ENCODE measurements around the gene MUC16. TPM values are rescaled to one million over a fixed set of nuclear protein-coding genes. Genes with fewer than 3 reads are reported as not detected.

Gene MUC16
- total RNA-seq, 1 experiment from 2014 or later = 0.04 TPM

DNA sequence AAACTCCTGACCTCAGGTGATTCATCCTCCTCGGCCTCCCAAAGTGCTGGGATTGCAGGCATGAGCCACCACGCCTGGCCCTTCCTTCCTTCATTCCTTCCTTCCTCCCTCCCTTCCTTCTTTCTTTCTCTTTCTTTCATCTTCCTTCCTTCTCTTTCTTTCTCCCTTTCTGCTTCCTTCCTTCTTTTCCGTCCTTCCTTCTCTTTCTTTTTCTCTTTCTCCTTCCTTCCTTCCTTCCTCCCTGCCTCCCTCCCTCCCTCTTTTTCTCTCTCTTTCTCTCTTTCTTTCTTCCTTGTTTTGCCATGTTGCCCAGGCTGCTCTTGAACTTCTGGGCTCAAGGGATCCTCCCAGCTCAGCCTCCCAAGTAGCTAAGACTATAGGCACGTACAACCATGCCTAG, 36.5 kb upstream of the MUC16 start:
- ATAC-seq (no peak), DNase-seq (ENCODE audit: low spot score) (no peak)
- peaks cover 4% of the 10 kb centered on the region; the same call in 1 of the 2 replicates for H3K9me3 Mint-ChIP-seq
- ChIA-PET POLR2A (no interaction called here), CTCF (no interaction called here)
- H3K36me3 Mint-ChIP-seq = no peaks in the 10 kb centered on the region
- no peak overlapping the region for H3K27ac Mint-ChIP-seq
- TF ChIP-seq ZNF263 (CRISPR knock-in tag; IDR thresholded peaks at IDR 0.05; ENCODE audit: low read depth) (no peak), EMX1 (CRISPR knock-in tag; IDR thresholded peaks at IDR 0.05) (no peak), E2F1 (CRISPR knock-in tag; IDR thresholded peaks at IDR 0.05) (no peak), ARID4B (CRISPR knock-in tag; IDR thresholded peaks at IDR 0.05; ENCODE audit: borderline replicate concordance) (no peak), ATF1 (CRISPR knock-in tag; IDR thresholded peaks at IDR 0.05) (no peak)
- TF ChIP-seq, protein P1, sequence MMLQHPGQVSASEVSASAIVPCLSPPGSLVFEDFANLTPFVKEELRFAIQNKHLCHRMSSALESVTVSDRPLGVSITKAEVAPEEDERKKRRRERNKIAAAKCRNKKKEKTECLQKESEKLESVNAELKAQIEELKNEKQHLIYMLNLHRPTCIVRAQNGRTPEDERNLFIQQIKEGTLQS (CRISPR knock-in tag; conservative IDR thresholded peaks at IDR 0.05) = no peak
- no peaks in the 10 kb centered on the region for H3K4me1 Mint-ChIP-seq
- no peak overlapping the region for H3K4me3 Mint-ChIP-seq
- H3K27me3 Mint-ChIP-seq (ENCODE audit: low read depth) = no peaks in the 10 kb centered on the region; the same call in 1 of the 2 replicates

GRCh38 chr19:9044449-9044848, 34.2 kb upstream of the MUC16 start:
- H3K9me3 Mint-ChIP-seq = peaks cover 4% of the 10 kb centered on the region; the same call in 1 of the 2 replicates
- POLR2A ChIA-PET = no interaction called here
- CTCF ChIA-PET = no interaction called here
- H3K36me3 Mint-ChIP-seq = no peaks in the 10 kb centered on the region
- H3K4me3 Mint-ChIP-seq = no peak overlapping the region
- DNase-seq (ENCODE audit: low spot score) = no peak
- no peaks in the 10 kb centered on the region for H3K4me1 Mint-ChIP-seq
- no peak overlapping the region; the same call in 1 of the 2 replicates for H3K27ac Mint-ChIP-seq
- ATAC-seq = no peak
- H3K27me3 Mint-ChIP-seq (ENCODE audit: low read depth) = no peaks in the 10 kb centered on the region; the same call in 1 of the 2 replicates
- TF ChIP-seq ZNF138 (CRISPR knock-in tag; conservative IDR thresholded peaks at IDR 0.05) (no peak), ZNF396 (CRISPR knock-in tag; IDR thresholded peaks at IDR 0.05; ENCODE audit: borderline replicate concordance) (no peak), PRRX2 (CRISPR knock-in tag; IDR thresholded peaks at IDR 0.05) (no peak), ELF4 (CRISPR knock-in tag; IDR thresholded peaks at IDR 0.05; ENCODE audit: low read depth) (no peak), ARID4B (CRISPR knock-in tag; IDR thresholded peaks at IDR 0.05; ENCODE audit: borderline replicate concordance) (no peak), EMX1 (CRISPR knock-in tag; IDR thresholded peaks at IDR 0.05) (no peak)
- TF ChIP-seq, protein P2, sequence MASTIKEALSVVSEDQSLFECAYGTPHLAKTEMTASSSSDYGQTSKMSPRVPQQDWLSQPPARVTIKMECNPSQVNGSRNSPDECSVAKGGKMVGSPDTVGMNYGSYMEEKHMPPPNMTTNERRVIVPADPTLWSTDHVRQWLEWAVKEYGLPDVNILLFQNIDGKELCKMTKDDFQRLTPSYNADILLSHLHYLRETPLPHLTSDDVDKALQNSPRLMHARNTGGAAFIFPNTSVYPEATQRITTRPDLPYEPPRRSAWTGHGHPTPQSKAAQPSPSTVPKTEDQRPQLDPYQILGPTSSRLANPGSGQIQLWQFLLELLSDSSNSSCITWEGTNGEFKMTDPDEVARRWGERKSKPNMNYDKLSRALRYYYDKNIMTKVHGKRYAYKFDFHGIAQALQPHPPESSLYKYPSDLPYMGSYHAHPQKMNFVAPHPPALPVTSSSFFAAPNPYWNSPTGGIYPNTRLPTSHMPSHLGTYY (CRISPR knock-in tag; IDR thresholded peaks at IDR 0.05) = no peak
- TF ChIP-seq, protein P3, sequence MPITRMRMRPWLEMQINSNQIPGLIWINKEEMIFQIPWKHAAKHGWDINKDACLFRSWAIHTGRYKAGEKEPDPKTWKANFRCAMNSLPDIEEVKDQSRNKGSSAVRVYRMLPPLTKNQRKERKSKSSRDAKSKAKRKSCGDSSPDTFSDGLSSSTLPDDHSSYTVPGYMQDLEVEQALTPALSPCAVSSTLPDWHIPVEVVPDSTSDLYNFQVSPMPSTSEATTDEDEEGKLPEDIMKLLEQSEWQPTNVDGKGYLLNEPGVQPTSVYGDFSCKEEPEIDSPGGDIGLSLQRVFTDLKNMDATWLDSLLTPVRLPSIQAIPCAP (CRISPR knock-in tag; IDR thresholded peaks at IDR 0.05) = no peak
- TF ChIP-seq, protein P4, sequence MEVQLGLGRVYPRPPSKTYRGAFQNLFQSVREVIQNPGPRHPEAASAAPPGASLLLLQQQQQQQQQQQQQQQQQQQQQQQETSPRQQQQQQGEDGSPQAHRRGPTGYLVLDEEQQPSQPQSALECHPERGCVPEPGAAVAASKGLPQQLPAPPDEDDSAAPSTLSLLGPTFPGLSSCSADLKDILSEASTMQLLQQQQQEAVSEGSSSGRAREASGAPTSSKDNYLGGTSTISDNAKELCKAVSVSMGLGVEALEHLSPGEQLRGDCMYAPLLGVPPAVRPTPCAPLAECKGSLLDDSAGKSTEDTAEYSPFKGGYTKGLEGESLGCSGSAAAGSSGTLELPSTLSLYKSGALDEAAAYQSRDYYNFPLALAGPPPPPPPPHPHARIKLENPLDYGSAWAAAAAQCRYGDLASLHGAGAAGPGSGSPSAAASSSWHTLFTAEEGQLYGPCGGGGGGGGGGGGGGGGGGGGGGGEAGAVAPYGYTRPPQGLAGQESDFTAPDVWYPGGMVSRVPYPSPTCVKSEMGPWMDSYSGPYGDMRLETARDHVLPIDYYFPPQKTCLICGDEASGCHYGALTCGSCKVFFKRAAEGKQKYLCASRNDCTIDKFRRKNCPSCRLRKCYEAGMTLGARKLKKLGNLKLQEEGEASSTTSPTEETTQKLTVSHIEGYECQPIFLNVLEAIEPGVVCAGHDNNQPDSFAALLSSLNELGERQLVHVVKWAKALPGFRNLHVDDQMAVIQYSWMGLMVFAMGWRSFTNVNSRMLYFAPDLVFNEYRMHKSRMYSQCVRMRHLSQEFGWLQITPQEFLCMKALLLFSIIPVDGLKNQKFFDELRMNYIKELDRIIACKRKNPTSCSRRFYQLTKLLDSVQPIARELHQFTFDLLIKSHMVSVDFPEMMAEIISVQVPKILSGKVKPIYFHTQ (CRISPR knock-in tag; IDR thresholded peaks at IDR 0.05) = no peak
- TF ChIP-seq, protein P5, sequence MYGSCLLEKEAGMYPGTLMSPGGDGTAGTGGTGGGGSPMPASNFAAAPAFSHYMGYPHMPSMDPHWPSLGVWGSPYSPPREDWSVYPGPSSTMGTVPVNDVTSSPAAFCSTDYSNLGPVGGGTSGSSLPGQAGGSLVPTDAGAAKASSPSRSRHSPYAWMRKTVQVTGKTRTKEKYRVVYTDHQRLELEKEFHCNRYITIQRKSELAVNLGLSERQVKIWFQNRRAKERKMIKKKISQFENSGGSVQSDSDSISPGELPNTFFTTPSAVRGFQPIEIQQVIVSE (CRISPR knock-in tag; IDR thresholded peaks at IDR 0.05; ENCODE audit: borderline replicate concordance) = no peak
- TF ChIP-seq, protein P6, sequence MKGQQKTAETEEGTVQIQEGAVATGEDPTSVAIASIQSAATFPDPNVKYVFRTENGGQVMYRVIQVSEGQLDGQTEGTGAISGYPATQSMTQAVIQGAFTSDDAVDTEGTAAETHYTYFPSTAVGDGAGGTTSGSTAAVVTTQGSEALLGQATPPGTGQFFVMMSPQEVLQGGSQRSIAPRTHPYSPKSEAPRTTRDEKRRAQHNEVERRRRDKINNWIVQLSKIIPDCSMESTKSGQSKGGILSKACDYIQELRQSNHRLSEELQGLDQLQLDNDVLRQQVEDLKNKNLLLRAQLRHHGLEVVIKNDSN (CRISPR knock-in tag; IDR thresholded peaks at IDR 0.05) = no peak
